GM12864 (cell line): Measurements from ENCODE around the gene FLT1.

Experiments used
- DNase-seq: peaks from one replicate; pipeline ENCODE4 v3.0.0-alpha.2; 2011; ENCODE audit warnings: low read depth
- H3K4me3 ChIP-seq: 2 replicates; pipeline ENCODE4 v1.5.1; 2011; ENCODE audit warnings: mild to moderate bottlenecking, low read depth, low read length, control low read depth
- TF ChIP-seq, protein P1 (sequence below): IDR thresholded peaks from 2 replicates; pipeline ENCODE4 v1.5.1; 2011; ENCODE audit warnings: low read depth, mild to moderate bottlenecking, moderate library complexity, low read length, control low read depth, inconsistent platforms; ENCODE audit errors: missing control alignments

The FLT1 gene, protein sequence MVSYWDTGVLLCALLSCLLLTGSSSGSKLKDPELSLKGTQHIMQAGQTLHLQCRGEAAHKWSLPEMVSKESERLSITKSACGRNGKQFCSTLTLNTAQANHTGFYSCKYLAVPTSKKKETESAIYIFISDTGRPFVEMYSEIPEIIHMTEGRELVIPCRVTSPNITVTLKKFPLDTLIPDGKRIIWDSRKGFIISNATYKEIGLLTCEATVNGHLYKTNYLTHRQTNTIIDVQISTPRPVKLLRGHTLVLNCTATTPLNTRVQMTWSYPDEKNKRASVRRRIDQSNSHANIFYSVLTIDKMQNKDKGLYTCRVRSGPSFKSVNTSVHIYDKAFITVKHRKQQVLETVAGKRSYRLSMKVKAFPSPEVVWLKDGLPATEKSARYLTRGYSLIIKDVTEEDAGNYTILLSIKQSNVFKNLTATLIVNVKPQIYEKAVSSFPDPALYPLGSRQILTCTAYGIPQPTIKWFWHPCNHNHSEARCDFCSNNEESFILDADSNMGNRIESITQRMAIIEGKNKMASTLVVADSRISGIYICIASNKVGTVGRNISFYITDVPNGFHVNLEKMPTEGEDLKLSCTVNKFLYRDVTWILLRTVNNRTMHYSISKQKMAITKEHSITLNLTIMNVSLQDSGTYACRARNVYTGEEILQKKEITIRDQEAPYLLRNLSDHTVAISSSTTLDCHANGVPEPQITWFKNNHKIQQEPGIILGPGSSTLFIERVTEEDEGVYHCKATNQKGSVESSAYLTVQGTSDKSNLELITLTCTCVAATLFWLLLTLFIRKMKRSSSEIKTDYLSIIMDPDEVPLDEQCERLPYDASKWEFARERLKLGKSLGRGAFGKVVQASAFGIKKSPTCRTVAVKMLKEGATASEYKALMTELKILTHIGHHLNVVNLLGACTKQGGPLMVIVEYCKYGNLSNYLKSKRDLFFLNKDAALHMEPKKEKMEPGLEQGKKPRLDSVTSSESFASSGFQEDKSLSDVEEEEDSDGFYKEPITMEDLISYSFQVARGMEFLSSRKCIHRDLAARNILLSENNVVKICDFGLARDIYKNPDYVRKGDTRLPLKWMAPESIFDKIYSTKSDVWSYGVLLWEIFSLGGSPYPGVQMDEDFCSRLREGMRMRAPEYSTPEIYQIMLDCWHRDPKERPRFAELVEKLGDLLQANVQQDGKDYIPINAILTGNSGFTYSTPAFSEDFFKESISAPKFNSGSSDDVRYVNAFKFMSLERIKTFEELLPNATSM (N-terminal part only)

DNA sequence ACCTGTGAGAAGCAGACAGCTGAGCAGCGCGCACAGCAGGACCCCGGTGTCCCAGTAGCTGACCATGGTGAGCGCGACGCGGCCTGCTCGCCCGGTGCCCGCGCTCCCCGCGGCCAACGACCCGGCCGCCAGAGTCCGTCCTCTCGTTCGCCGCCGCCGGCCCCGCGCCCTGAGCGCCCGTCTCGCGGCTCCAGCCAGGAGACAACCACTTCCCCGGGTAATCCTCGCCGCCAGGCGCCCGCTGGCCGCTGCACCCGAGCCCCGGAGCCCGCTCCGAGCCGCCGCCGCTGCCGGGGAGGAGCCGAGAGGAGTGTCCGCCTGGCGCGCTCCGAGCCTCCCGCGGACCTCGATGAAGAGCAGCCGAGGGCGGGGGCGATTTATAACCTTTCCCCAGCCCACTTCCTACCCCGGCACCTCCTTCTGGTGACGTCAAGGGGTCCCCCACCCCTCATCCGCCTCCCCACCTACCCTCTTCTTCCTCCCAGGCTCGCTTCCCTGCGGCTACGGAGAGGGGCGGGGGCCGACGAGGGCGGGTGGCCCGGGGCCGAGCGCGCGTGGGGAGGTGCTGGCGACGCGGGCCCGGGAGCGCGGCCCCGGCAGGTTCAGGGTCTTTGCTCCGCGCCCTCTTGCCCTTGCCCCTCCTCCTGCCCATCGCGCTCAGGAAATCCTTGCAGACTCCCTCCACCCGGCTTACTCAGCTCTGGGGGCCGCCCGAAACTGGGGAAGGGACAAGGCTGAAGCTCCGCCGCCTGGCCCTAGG lies at the start of gene FLT1:
Gene FLT1, minus strand, starts transcription at position 351 of the 760 bp plus-strand sequence. Its CDS starts 285 bp downstream, at position 66.
- DNase-seq, result no peak
- TF ChIP-seq, protein P1, sequence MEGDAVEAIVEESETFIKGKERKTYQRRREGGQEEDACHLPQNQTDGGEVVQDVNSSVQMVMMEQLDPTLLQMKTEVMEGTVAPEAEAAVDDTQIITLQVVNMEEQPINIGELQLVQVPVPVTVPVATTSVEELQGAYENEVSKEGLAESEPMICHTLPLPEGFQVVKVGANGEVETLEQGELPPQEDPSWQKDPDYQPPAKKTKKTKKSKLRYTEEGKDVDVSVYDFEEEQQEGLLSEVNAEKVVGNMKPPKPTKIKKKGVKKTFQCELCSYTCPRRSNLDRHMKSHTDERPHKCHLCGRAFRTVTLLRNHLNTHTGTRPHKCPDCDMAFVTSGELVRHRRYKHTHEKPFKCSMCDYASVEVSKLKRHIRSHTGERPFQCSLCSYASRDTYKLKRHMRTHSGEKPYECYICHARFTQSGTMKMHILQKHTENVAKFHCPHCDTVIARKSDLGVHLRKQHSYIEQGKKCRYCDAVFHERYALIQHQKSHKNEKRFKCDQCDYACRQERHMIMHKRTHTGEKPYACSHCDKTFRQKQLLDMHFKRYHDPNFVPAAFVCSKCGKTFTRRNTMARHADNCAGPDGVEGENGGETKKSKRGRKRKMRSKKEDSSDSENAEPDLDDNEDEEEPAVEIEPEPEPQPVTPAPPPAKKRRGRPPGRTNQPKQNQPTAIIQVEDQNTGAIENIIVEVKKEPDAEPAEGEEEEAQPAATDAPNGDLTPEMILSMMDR, result no peak
- H3K4me3 ChIP-seq, result peak within 1 kb of the TSS; percentile 44

DNA sequence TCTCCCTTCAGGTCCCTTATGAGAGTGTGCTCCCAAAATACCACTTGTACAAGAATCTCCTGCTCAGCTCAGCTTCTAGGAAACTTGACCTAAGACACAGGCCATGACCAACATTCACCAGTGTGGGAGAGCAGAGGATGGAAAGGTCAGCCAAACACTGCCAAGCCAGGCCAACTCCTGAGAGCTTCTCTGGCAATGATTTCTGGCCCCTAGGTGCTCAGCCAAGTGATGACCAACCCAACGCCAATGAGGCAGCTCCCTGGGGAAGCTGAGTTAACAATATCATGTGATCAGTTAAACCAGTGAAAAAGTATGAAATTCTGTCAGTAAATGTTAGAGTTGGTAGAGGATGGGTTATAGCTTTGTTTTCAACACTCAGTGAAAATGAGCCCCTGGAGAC lies 49.1 kb upstream of the FLT1 start:
- TF ChIP-seq, protein P1, result no peak
- no peak for DNase-seq
- H3K4me3 ChIP-seq, result no peak overlapping the region

DNA sequence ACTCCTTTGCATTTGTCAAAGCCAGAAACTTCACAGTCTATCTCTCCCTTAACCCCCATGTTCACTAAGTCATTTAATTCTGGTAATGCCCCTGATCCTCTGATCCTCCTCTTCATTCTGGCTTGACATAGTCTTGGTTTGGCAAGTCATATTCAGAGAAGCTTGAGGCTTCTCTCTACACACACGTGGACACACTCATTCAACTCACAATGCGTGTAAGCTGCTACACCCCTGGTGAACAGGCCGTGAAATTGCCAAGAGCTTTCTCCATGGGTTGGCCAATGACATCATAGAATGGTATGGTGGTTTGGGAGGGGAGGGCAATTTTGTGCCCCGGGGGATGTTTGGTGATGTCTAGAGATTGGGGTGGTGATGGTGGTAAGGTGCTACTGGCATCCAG lies 47.9 kb upstream of the FLT1 start:
- H3K4me3 ChIP-seq, result no peak overlapping the region
- no peak for DNase-seq
- TF ChIP-seq, protein P1, result no peak

DNA sequence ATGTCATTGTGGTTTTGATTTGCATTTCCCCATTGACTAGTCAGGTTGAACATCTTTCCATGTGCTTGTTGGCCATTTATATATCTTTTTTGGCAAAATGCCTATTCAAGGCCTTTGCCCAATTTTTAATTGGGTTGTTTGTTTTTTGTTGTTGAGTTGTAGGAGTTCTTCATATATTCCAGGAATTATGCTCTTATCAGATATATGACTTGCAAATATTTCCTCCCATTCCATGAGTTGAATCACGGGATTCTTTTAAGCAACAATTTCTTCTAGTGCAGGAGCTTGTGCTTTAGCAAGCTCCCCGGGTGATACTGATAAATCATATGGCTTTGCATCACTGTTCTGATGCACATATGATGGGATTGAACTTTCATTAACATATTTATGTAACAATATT lies 47.0 kb upstream of the FLT1 start:
- TF ChIP-seq, protein P1, result no peak
- no peak for DNase-seq
- no peak overlapping the region for H3K4me3 ChIP-seq

DNA sequence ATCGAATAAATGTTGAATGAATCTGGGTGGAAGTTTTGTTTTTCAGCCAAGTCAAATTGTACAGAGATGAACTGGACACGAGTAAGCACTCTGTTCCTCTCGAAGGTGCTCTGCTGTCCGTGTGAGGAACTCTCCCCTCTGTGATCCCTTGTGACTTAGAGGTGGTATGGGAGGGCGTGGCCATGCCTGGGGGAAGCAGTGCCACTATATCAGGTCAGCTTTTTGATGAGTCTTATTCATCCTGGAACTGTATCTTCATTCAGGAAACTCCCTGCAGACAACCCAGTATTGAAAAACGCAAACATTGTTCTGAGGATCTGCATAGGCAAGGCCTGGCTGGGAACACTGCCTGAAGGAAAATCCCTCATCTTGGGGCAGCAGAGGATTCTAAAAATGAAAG lies 45.7 kb upstream of the FLT1 start:
- DNase-seq, result no peak
- TF ChIP-seq, protein P1, result no peak

More for the DNA sequence above, 45.7 kb upstream of the FLT1 start:
- no peak overlapping the region for H3K4me3 ChIP-seq
